Activated CD4-positive, CD25-positive, alpha-beta regulatory T cell treated with anti-CD3 and anti-CD28 coated beads, Interleukin-2, amount 50 U/mL, for 24 hours (primary cell): Measurements from ENCODE around the gene ZNF710.

Experiments
- ATAC-seq, 2 donors: fragments of 150-1000 bp; cut with Tn5 transposase; one replicate each; pipeline ENCODE4 v1.10.0; 2021; ENCODE audit warnings: mild to moderate bottlenecking in 1 of 2, moderate library complexity in 1 of 2

ZNF710 gene

GRCh38 chr15:90083954-90084607 is 83.0 kb downstream of the ZNF710 start:
- ATAC-seq: no peak

- ATAC-seq: no peak
Observed at GRCh38 chr15:90084876-90085423, 83.8 kb downstream of the ZNF710 start.

- no peak for ATAC-seq
Observed at GRCh38 chr15:90085565-90085964, 84.4 kb downstream of the ZNF710 start.

- ATAC-seq: peak; percentile 72 to 74
Observed at GRCh38 chr15:90086868-90087268, 85.7 kb downstream of the ZNF710 start.

GRCh38 chr15:90087454-90088154 is 86.5 kb downstream of the ZNF710 start:
- peak in 1 of 2 donors; percentile 39 for ATAC-seq

- no peak for ATAC-seq
Observed at GRCh38 chr15:90090226-90090848, 89.2 kb downstream of the ZNF710 start.

GRCh38 chr15:90091156-90091931 is 90.2 kb downstream of the ZNF710 start:
- no peak for ATAC-seq

- ATAC-seq: no peak
Observed at GRCh38 chr15:90095521-90095959, 94.4 kb downstream of the ZNF710 start.

- peak; percentile 79 for ATAC-seq
Observed at GRCh38 chr15:90097475-90097874, 96.4 kb downstream of the ZNF710 start.

- ATAC-seq: no peak
Observed at GRCh38 chr15:90099072-90099867, 98.1 kb downstream of the ZNF710 start.

- no peak for ATAC-seq
Observed at GRCh38 chr15:90099868-90100831, 99.0 kb downstream of the ZNF710 start.

GRCh38 chr15:90101130-90101968 is 100.2 kb downstream of the ZNF710 start:
- no peak for ATAC-seq

GRCh38 chr15:90101969-90102890 is 101.1 kb downstream of the ZNF710 start, which contains the start of gene IDH2:
Gene IDH2, minus strand, starts transcription at chr15:90102468. Its CDS starts 78 bp downstream, at chr15:90102390.
- peak; percentile 72 to 73 for ATAC-seq

- no peak for ATAC-seq
Observed at GRCh38 chr15:90103701-90104329, 102.7 kb downstream of the ZNF710 start.

- ATAC-seq: no peak
Observed at GRCh38 chr15:90104551-90104950, 103.4 kb downstream of the ZNF710 start.

GRCh38 chr15:90105521-90105920 is 104.4 kb downstream of the ZNF710 start:
- no peak for ATAC-seq

- no peak for ATAC-seq
Observed at GRCh38 chr15:90106522-90107117, 105.5 kb downstream of the ZNF710 start.
